Thoracic aorta (tissue), 2 donors: ENCODE data around the gene ARHGDIG. TPM values are rescaled to one million over a fixed set of nuclear protein-coding genes. Genes with fewer than 3 reads are reported as not detected.

Experiments
- ATAC-seq: fragments of 150-250 bp; one replicate; pipeline ENCODE4 v1.8.0; 2017; ENCODE audit warnings: low read depth; ENCODE audit not compliant: insufficient number of reproducible peaks, low FRiP score
- DNase-seq: peaks from one replicate; pipeline ENCODE4 v3.0.0-alpha.2; 2020; ENCODE audit warnings: low spot score
- H3K27ac ChIP-seq, 2 donors: fragments of 200-600 bp; sonication (generic); 1 replicate in 1 of 2; 2 replicates in 1 of 2; pipeline ENCODE4 v1.5.1; 2016; ENCODE audit warnings: mild to moderate bottlenecking in 2 of 2, moderate library complexity in 2 of 2
- H3K27me3 ChIP-seq: fragments of 200-600 bp; sonication (generic); replicated peaks from 2 replicates; pipeline ENCODE4 v1.6.0; 2016; ENCODE audit warnings: mild to moderate bottlenecking; ENCODE audit not compliant: insufficient read depth
- H3K36me3 ChIP-seq: fragments of 200-600 bp; sonication (generic); one replicate; pipeline ENCODE4 v1.5.1; 2016
- H3K4me1 ChIP-seq, 2 donors: fragments of 200-600 bp; sonication (generic); 1 replicate in 1 of 2; 2 replicates in 1 of 2; pipeline versions ENCODE4 v1.5.1 to v1.6.0; 2016; ENCODE audit warnings: low read depth in 2 of 2, mild to moderate bottlenecking in 1 of 2; ENCODE audit not compliant: control insufficient read depth in 1 of 2
- H3K4me3 ChIP-seq: fragments of 200-600 bp; sonication (generic); 2 replicates; pipeline ENCODE4 v1.5.1; 2016; ENCODE audit warnings: mild to moderate bottlenecking
- H3K9me3 ChIP-seq: fragments of 200-600 bp; sonication (generic); 2 replicates; pipeline ENCODE4 v1.5.1; 2016
- CTCF ChIP-seq: fragments of 200-600 bp; sonication (generic); IDR thresholded peaks from one replicate; pipeline ENCODE4 v1.5.1; 2019; ENCODE audit warnings: antibody characterized with exemption
- total RNA-seq, 2 donors: library from RNA; depleted of rRNA; stranded (reverse); fragments of >200 nt; gene quantifications; one replicate each; pipeline versions ENCODE4 v1.1.0 to v1.2.3, GENCODE V29; 2016

Gene ARHGDIG
- total RNA-seq, 2 donors from 2014 or later, result not detected

DNA sequence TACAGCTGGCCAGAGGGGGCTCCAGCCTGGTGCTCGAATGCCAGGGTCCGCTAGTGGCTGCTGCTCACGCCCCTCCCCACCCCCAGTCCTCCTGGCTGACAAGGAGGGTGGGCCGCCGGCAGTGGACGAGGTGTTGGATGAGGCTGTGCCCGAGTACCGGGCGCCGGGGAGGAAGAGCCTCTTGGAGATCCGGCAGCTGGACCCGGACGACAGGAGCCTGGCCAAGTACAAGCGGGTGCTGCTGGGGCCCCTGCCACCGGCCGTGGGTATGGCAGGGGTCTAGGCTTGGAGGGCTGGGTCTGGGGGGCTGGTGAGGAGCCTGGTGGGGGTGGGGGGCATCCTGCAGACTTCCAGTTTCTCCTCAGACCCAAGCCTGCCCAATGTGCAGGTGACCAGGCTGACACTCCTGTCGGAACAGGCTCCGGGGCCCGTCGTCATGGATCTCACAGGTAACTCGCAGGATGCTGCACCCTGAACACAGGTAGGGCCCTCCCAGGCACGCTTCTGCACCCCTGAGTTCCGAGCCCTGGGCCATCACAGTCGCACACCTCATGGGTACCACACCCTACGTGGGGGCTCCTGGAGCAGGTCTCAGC is 1.4 kb downstream of the ARHGDIG start:
- no peak for DNase-seq
- H3K27me3 ChIP-seq, result no peaks in the 10 kb centered on the region
- no peak for ATAC-seq
- TF ChIP-seq CTCF, result no peak
- H3K27ac ChIP-seq, result no peak overlapping the region
- H3K9me3 ChIP-seq, result no peaks in the 10 kb centered on the region
- no peak overlapping the region for H3K4me3 ChIP-seq
- H3K4me1 ChIP-seq, result peaks cover 0 to 10% of the 10 kb centered on the region in 2 donors
- no peaks in the 10 kb centered on the region for H3K36me3 ChIP-seq

DNA sequence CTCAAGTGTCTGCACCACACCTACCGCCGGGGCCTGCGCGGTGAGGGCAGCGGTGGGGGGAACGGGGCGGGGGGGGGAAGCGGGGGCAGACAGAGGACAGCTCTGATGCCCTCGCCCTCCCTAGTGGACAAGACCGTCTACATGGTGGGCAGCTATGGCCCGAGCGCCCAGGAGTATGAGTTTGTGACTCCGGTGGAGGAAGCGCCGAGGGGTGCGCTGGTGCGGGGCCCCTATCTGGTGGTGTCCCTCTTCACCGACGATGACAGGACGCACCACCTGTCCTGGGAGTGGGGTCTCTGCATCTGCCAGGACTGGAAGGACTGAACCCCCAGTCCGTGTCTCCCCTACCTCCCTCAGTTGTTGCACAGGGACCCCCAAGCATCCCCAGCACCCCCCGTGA is 2.1 kb downstream of the ARHGDIG start:
- Histone ChIP-seq H3K9me3 (no peaks in the 10 kb centered on the region), H3K36me3 (no peaks in the 10 kb centered on the region), H3K27me3 (no peaks in the 10 kb centered on the region), H3K4me1 (peaks cover 0 to 10% of the 10 kb centered on the region in 2 donors), H3K4me3 (no peak overlapping the region), H3K27ac (no peak overlapping the region)
- no peak for TF ChIP-seq CTCF
- no peak for ATAC-seq
- DNase-seq, result no peak

- DNase-seq (no peak), ATAC-seq (no peak)
- Histone ChIP-seq H3K9me3 (no peaks in the 10 kb centered on the region), H3K4me3 (no peak within 1 kb of the TSS), H3K4me1 (peaks cover 0 to 10% of the 10 kb centered on the region in 2 donors), H3K27me3 (no peaks in the 10 kb centered on the region), H3K27ac (no peak within 1 kb of the TSS), H3K36me3 (peaks cover 3% of the 10 kb centered on the region)
- TF ChIP-seq CTCF, result no peak
These were observed 2.8 kb downstream of the ARHGDIG start, which contains the start of gene PDIA2 for GRCh38 chr16:283033-283805. PDIA2 (plus strand) TSS chr16:283164; CDS start chr16:283170, 6 bp downstream.

DNA sequence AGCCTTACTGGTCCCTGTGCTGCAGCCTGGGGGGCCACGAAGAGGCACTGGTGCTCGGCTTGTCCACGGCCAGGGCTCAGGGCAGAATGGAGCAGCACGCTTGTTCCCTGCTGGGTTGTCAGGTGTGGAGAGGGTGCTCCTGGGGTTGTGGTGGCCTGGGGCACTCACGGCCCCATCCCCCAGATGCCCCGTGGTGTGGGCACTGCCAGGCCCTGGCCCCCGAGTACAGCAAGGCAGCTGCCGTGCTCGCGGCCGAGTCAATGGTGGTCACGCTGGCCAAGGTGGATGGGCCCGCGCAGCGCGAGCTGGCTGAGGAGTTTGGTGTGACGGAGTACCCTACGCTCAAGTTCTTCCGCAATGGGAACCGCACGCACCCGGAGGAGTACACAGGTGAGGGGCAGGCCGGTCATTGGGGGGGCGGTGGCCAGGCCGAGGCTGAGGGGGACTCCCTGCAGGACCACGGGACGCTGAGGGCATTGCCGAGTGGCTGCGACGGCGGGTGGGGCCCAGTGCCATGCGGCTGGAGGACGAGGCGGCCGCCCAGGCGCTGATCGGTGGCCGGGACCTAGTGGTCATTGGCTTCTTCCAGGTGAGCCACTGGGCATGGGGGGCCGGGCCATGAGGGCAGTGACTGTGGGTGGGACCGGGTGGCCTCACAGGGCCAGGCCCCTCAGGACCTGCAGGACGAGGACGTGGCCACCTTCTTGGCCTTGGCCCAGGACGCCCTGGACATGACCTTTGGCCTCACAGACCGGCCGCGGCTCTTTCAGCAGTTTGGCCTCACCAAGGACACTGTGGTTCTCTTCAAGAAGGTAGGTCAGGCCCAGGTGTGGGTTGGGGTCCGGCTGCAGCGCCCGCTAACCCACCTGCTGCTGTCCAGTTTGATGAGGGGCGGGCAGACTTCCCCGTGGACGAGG is 4.1 kb downstream of the ARHGDIG start:
- DNase-seq, result no peak

More for the DNA sequence above, 4.1 kb downstream of the ARHGDIG start:
- Histone ChIP-seq H3K9me3 (no peaks in the 10 kb centered on the region), H3K4me3 (no peak overlapping the region), H3K27me3 (no peaks in the 10 kb centered on the region), H3K36me3 (peaks cover 8% of the 10 kb centered on the region), H3K4me1 (peaks cover 0 to 10% of the 10 kb centered on the region in 2 donors), H3K27ac (no peak overlapping the region)
- TF ChIP-seq CTCF, result no peak
- no peak for ATAC-seq
